ENCODE data around the gene GALNS.

GRCh38 chr16:88825146-88825545 lies 31.6 kb downstream of the GALNS start:
- TF ChIP-seq CTCF (IDR thresholded peaks at IDR 0.05), result no peak
- TF ChIP-seq POLR2A (IDR thresholded peaks at IDR 0.05), result no peak
- no peak for TF ChIP-seq POLR2AphosphoS5 (IDR thresholded peaks at IDR 0.05)
- no peak for TF ChIP-seq EP300 (IDR thresholded peaks at IDR 0.05; ENCODE audit: low read depth)
